SK-N-SH (cell line): ENCODE results near the gene ME2.

Experiments
- CTCF ChIP-seq: fragments of 200-600 bp; sonication (generic); IDR thresholded peaks from 2 replicates; pipeline ENCODE4 v1.6.1; 2017; ENCODE audit warnings: antibody characterized with exemption, mild to moderate bottlenecking, moderate library complexity
- EP300 ChIP-seq, 2 experiments: IDR thresholded peaks; 2 replicates each; pipeline versions ENCODE4 v1.4.0 to v1.6.1; 2012; ENCODE audit warnings: borderline replicate concordance in 1 of 2, low read depth in 1 of 2, low read length in 1 of 2
- MAX ChIP-seq: IDR thresholded peaks from 2 replicates; pipeline ENCODE4 v1.4.0; 2012; ENCODE audit warnings: low read depth
- POLR2AphosphoS5 ChIP-seq: IDR thresholded peaks from 2 replicates; pipeline ENCODE4 v1.6.1; 2012; ENCODE audit warnings: low read depth, low read length
- TF ChIP-seq, protein P1 (sequence below): IDR thresholded peaks from 2 replicates; pipeline ENCODE4 v1.6.1; 2012; ENCODE audit warnings: mild to moderate bottlenecking, low read depth, low read length, moderate library complexity

GRCh38 chr18:50898919-50899318, 20.0 kb downstream of the ME2 start:
- no peak for TF ChIP-seq POLR2AphosphoS5
- TF ChIP-seq CTCF = no peak
- TF ChIP-seq, protein P1, sequence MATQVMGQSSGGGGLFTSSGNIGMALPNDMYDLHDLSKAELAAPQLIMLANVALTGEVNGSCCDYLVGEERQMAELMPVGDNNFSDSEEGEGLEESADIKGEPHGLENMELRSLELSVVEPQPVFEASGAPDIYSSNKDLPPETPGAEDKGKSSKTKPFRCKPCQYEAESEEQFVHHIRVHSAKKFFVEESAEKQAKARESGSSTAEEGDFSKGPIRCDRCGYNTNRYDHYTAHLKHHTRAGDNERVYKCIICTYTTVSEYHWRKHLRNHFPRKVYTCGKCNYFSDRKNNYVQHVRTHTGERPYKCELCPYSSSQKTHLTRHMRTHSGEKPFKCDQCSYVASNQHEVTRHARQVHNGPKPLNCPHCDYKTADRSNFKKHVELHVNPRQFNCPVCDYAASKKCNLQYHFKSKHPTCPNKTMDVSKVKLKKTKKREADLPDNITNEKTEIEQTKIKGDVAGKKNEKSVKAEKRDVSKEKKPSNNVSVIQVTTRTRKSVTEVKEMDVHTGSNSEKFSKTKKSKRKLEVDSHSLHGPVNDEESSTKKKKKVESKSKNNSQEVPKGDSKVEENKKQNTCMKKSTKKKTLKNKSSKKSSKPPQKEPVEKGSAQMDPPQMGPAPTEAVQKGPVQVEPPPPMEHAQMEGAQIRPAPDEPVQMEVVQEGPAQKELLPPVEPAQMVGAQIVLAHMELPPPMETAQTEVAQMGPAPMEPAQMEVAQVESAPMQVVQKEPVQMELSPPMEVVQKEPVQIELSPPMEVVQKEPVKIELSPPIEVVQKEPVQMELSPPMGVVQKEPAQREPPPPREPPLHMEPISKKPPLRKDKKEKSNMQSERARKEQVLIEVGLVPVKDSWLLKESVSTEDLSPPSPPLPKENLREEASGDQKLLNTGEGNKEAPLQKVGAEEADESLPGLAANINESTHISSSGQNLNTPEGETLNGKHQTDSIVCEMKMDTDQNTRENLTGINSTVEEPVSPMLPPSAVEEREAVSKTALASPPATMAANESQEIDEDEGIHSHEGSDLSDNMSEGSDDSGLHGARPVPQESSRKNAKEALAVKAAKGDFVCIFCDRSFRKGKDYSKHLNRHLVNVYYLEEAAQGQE = no peak
- TF ChIP-seq EP300 (IDR thresholded peaks at IDR 0.05; ENCODE audit: borderline replicate concordance in 1 of 2, low read depth in 1 of 2, low read length in 1 of 2) = no peak
- TF ChIP-seq MAX = no peak
